NCI-H510A (cell line): ENCODE measurements around the gene CTBP1.

Source experiments
- DNase-seq: peaks from one replicate; lab custom pipeline; 2025; lab: John Stamatoyannopoulos, UW

CTBP1 gene

GRCh38 chr4:1196421-1197183, 52.3 kb downstream of the CTBP1 start:
- no peak for DNase-seq

GRCh38 chr4:1195891-1196401, 53.0 kb downstream of the CTBP1 start:
- DNase-seq: no peak

GRCh38 chr4:1195109-1195671, 53.7 kb downstream of the CTBP1 start:
- no peak for DNase-seq

- no peak for DNase-seq
Measured at GRCh38 chr4:1194010-1194900, 54.7 kb downstream of the CTBP1 start.

- no peak for DNase-seq
Measured at GRCh38 chr4:1193206-1194009, 55.5 kb downstream of the CTBP1 start.

- DNase-seq: no peak
Measured at GRCh38 chr4:1192493-1193205, 56.3 kb downstream of the CTBP1 start.

- DNase-seq: no peak
Measured at GRCh38 chr4:1192091-1192492, 56.8 kb downstream of the CTBP1 start.

GRCh38 chr4:1191621-1192020, 57.3 kb downstream of the CTBP1 start:
- DNase-seq: no peak

GRCh38 chr4:1187182-1187581, 61.7 kb downstream of the CTBP1 start:
- DNase-seq: no peak

GRCh38 chr4:1183985-1184773, 64.8 kb downstream of the CTBP1 start:
- no peak for DNase-seq

- no peak for DNase-seq
Measured at GRCh38 chr4:1182313-1182712, 66.6 kb downstream of the CTBP1 start.

- DNase-seq: no peak
Measured at GRCh38 chr4:1180663-1181062, 68.3 kb downstream of the CTBP1 start.

GRCh38 chr4:1179976-1180375, 69.0 kb downstream of the CTBP1 start:
- DNase-seq: no peak

GRCh38 chr4:1179089-1179441, 69.9 kb downstream of the CTBP1 start:
- DNase-seq: no peak

- no peak for DNase-seq
Measured at GRCh38 chr4:1178300-1179088, 70.4 kb downstream of the CTBP1 start.

- no peak for DNase-seq
Measured at GRCh38 chr4:1177274-1178141, 71.4 kb downstream of the CTBP1 start.

- DNase-seq: no peak
Measured at GRCh38 chr4:1176398-1177273, 72.3 kb downstream of the CTBP1 start.
